Measurements from ENCODE around the gene FIBP. TPM values are rescaled to one million over a fixed set of nuclear protein-coding genes. Genes with fewer than 3 reads are reported as not detected.

Gene FIBP
- total RNA-seq, 1 donor from 2014 or later = 35.5 TPM

- Histone ChIP-seq H3K36me3 (peaks cover 16% of the 10 kb centered on the region), H3K27me3 (no peaks in the 10 kb centered on the region), H3K4me1 (peaks cover 33% of the 10 kb centered on the region), H3K27ac (no peak overlapping the region), H3K9me3 (no peaks in the 10 kb centered on the region), H3K4me3 (no peak overlapping the region)
- intact Hi-C loops (cut with DNase I) = loop anchor here (10.0 kb wide), 1 partner anchor 54 kb away; no protein-coding TSS in a partner anchor
- DNase-seq (no peak), ATAC-seq (no peak)
- no peak for TF ChIP-seq CTCF (IDR thresholded peaks at IDR 0.05)
Observed at GRCh38 chr11:65921033-65921555, 32.8 kb upstream of the FIBP start.

GRCh38 chr11:65920372-65920802 lies 32.1 kb upstream of the FIBP start:
- intact Hi-C loops (cut with DNase I) = loop anchor here (10.0 kb wide), 1 partner anchor 54 kb away; no protein-coding TSS in a partner anchor
- H3K27me3 ChIP-seq = no peaks in the 10 kb centered on the region
- H3K27ac ChIP-seq = peak overlapping the region; percentile 81
- no peaks in the 10 kb centered on the region for H3K9me3 ChIP-seq
- peak overlapping the region; percentile 98 for H3K4me3 ChIP-seq
- TF ChIP-seq CTCF (IDR thresholded peaks at IDR 0.05) = no peak
- DNase-seq (peak; percentile 67), ATAC-seq (no peak)
- H3K4me1 ChIP-seq = peaks cover 40% of the 10 kb centered on the region
- peaks cover 16% of the 10 kb centered on the region for H3K36me3 ChIP-seq

GRCh38 chr11:65919573-65920371 lies 31.5 kb upstream of the FIBP start:
- intact Hi-C loops (cut with DNase I) = loop anchor here (10.0 kb wide), 1 partner anchor 55 kb away; no protein-coding TSS in a partner anchor
- Histone ChIP-seq H3K36me3 (peaks cover 16% of the 10 kb centered on the region), H3K4me1 (peaks cover 47% of the 10 kb centered on the region), H3K27ac (peak overlapping the region; percentile 81), H3K9me3 (no peaks in the 10 kb centered on the region), H3K4me3 (peak overlapping the region; percentile 98), H3K27me3 (no peaks in the 10 kb centered on the region)
- DNase-seq = no peak
- no peak for TF ChIP-seq CTCF (IDR thresholded peaks at IDR 0.05)
- ATAC-seq = peak; percentile 42

- H3K4me1 ChIP-seq = peaks cover 48% of the 10 kb centered on the region
- peak within 1 kb of the TSS; percentile 98 for H3K4me3 ChIP-seq
- DNase-seq = peak; percentile 100
- intact Hi-C loops (cut with DNase I) = no loop called here
- H3K36me3 ChIP-seq = peaks cover 16% of the 10 kb centered on the region
- no peaks in the 10 kb centered on the region for H3K9me3 ChIP-seq
- H3K27ac ChIP-seq = peak within 1 kb of the TSS; percentile 94
- ATAC-seq = peak; percentile 94
- no peak for TF ChIP-seq CTCF (IDR thresholded peaks at IDR 0.05)
- H3K27me3 ChIP-seq = no peaks in the 10 kb centered on the region
Observed at GRCh38 chr11:65919141-65919572, 30.9 kb upstream of the FIBP start, which contains the start of gene DRAP1. Gene DRAP1 (plus strand): TSS chr11:65919426. CDS start chr11:65919502, 76 bp downstream.

- peaks cover 48% of the 10 kb centered on the region for H3K4me1 ChIP-seq
- TF ChIP-seq CTCF (IDR thresholded peaks at IDR 0.05) = no peak
- peak within 1 kb of the TSS; percentile 98 for H3K4me3 ChIP-seq
- intact Hi-C loops (cut with DNase I) = no loop called here
- H3K27me3 ChIP-seq = no peaks in the 10 kb centered on the region
- H3K36me3 ChIP-seq = peaks cover 15% of the 10 kb centered on the region
- ATAC-seq (no peak), DNase-seq (no peak)
- no peaks in the 10 kb centered on the region for H3K9me3 ChIP-seq
- H3K27ac ChIP-seq = peak within 1 kb of the TSS; percentile 94
Observed at GRCh38 chr11:65918211-65919140, 30.2 kb upstream of the FIBP start, which contains the start of gene C11orf68. Gene C11orf68 (minus strand): TSS chr11:65919062. CDS start chr11:65919031, 31 bp downstream.

Data from upper lobe of right lung (tissue), 1 donor.